HG03064 (cell line): Measurements from ENCODE around the gene PYROXD2.
A peak's percentile ranks its signal among the peaks of the same experiment; 100 is the strongest.

Experiments used
- ATAC-seq: cut with Tn5 transposase; IDR thresholded peaks from one replicate; pipeline ENCODE4 v1.9.1; 2021; ENCODE audit warnings: low read depth; ENCODE audit not compliant: unreplicated experiment

PYROXD2 gene

GRCh38 chr10:98414932-98415730 lies at the start of gene PYROXD2:
Gene PYROXD2 (minus strand): TSS chr10:98415182. CDS start chr10:98415135, 47 bp downstream.
- ATAC-seq: peak; percentile 49

- no peak for ATAC-seq
Observed at GRCh38 chr10:98463976-98464754, 49.2 kb upstream of the PYROXD2 start.

- no peak for ATAC-seq
Observed at GRCh38 chr10:98463016-98463415, 48.0 kb upstream of the PYROXD2 start.

- ATAC-seq: no peak
Observed at GRCh38 chr10:98461500-98461842, 46.5 kb upstream of the PYROXD2 start.

- no peak for ATAC-seq
Observed at GRCh38 chr10:98460837-98461499, 46.0 kb upstream of the PYROXD2 start.

GRCh38 chr10:98458809-98459784 lies 44.1 kb upstream of the PYROXD2 start:
- no peak for ATAC-seq

GRCh38 chr10:98457721-98458120 lies 42.7 kb upstream of the PYROXD2 start:
- no peak for ATAC-seq

- ATAC-seq: no peak
Observed at GRCh38 chr10:98456686-98457482, 41.9 kb upstream of the PYROXD2 start.

GRCh38 chr10:98456043-98456570 lies 41.1 kb upstream of the PYROXD2 start:
- ATAC-seq: no peak

- ATAC-seq: no peak
Observed at GRCh38 chr10:98453729-98454128, 38.7 kb upstream of the PYROXD2 start.

GRCh38 chr10:98450618-98451017 lies 35.6 kb upstream of the PYROXD2 start:
- no peak for ATAC-seq

- ATAC-seq: no peak
Observed at GRCh38 chr10:98449287-98449686, 34.3 kb upstream of the PYROXD2 start.

- ATAC-seq: peak; percentile 86
Observed at GRCh38 chr10:98446661-98447221, 31.8 kb upstream of the PYROXD2 start, which contains the start of gene HPS1. Gene HPS1 (minus strand): TSS chr10:98446935. CDS start chr10:98443240, 3,695 bp downstream.

- ATAC-seq: peak; percentile 3
Observed at GRCh38 chr10:98446151-98446660, 31.2 kb upstream of the PYROXD2 start.

GRCh38 chr10:98445200-98445812 lies 30.3 kb upstream of the PYROXD2 start:
- no peak for ATAC-seq

- no peak for ATAC-seq
Observed at GRCh38 chr10:98444314-98445006, 29.5 kb upstream of the PYROXD2 start.

GRCh38 chr10:98438715-98439114 lies 23.7 kb upstream of the PYROXD2 start:
- no peak for ATAC-seq
